ENCODE measurements around the gene LDLRAD3.

LDLRAD3 gene

DNA sequence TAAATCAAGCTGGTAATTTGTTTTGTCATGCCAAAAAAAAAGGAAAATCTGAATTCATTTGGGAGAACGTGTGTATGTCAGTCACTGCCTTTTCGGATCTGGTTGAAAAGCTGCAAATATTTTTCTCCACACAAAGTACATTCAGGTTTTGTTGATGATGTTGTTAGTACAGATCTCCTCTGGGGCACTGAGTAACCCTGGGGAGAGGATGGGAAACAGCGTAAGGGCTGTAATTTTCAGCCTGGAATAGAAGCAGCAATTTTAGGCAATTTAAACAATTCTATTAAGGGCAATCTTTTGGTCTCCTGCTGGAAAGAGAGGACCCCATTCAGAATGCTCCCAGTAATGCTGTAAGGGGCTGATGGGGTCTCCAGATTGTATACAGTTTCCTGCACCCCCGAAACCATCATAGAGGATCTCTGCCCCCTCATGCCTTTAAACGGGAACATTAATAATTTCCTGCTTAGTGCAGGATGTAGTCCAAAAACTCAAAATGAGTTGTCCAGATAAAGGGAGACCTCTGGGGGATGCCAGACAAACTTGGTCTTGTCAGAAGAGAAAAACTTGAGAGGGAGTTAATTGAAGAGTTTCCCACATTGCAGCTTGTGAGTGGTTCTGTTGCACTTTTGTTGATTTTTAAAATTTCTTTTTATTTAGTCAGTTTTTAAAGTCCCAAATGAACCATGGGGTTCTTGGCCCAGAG, 213.1 kb downstream of the LDLRAD3 start:
- Histone ChIP-seq H3K4me1 (ENCODE audit: control insufficient read depth, insufficient read depth, low read length) (peaks cover 2% of the 10 kb centered on the region), H3K4me3 (ENCODE audit: low read depth, low read length) (no peak overlapping the region), H3K9ac (ENCODE audit: low read depth, low read length) (no peak overlapping the region), H3K36me3 (ENCODE audit: control insufficient read depth, insufficient read depth, low read length) (no peaks in the 10 kb centered on the region), H3K27me3 (ENCODE audit: control insufficient read depth, insufficient read depth, low read length) (no peaks in the 10 kb centered on the region), H3K9me3 (ENCODE audit: control insufficient read depth, insufficient read depth, low read length) (no peaks in the 10 kb centered on the region)

DNA sequence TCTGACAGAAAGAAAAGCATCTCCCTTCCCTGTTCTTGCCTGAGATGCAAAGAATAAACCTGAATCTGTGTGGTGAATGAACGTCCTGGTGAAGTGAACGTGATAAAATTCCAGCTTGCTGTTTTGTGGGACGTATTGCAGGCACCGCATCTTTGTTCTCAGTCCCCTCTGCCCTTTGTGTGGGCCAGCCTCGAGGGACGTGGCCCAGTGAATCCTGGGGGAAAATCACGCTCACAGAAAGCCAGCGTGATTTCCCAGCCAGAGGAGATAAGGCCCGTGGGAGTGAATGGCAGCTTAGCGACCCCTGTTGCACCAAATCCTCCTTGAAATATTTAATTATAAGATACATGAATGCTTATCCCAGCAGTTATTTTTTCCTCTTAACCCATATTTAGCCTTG, 216.2 kb downstream of the LDLRAD3 start:
- Histone ChIP-seq H3K9ac (ENCODE audit: low read depth, low read length) (no peak overlapping the region), H3K4me3 (ENCODE audit: low read depth, low read length) (no peak overlapping the region), H3K9me3 (ENCODE audit: control insufficient read depth, insufficient read depth, low read length) (no peaks in the 10 kb centered on the region), H3K27me3 (ENCODE audit: control insufficient read depth, insufficient read depth, low read length) (no peaks in the 10 kb centered on the region), H3K36me3 (ENCODE audit: control insufficient read depth, insufficient read depth, low read length) (no peaks in the 10 kb centered on the region), H3K4me1 (ENCODE audit: control insufficient read depth, insufficient read depth, low read length) (peaks cover 2% of the 10 kb centered on the region)

GRCh38 chr11:36161572-36161971, 217.7 kb downstream of the LDLRAD3 start:
- Histone ChIP-seq H3K36me3 (ENCODE audit: control insufficient read depth, insufficient read depth, low read length) (no peaks in the 10 kb centered on the region), H3K4me3 (ENCODE audit: low read depth, low read length) (no peak overlapping the region), H3K9ac (ENCODE audit: low read depth, low read length) (no peak overlapping the region), H3K4me1 (ENCODE audit: control insufficient read depth, insufficient read depth, low read length) (no peaks in the 10 kb centered on the region), H3K27me3 (ENCODE audit: control insufficient read depth, insufficient read depth, low read length) (no peaks in the 10 kb centered on the region), H3K9me3 (ENCODE audit: control insufficient read depth, insufficient read depth, low read length) (no peaks in the 10 kb centered on the region)

GRCh38 chr11:36162006-36162882, 218.4 kb downstream of the LDLRAD3 start:
- no peaks in the 10 kb centered on the region for H3K9me3 ChIP-seq (ENCODE audit: control insufficient read depth, insufficient read depth, low read length)
- H3K4me3 ChIP-seq (ENCODE audit: low read depth, low read length) = no peak overlapping the region
- H3K4me1 ChIP-seq (ENCODE audit: control insufficient read depth, insufficient read depth, low read length) = no peaks in the 10 kb centered on the region
- no peaks in the 10 kb centered on the region for H3K27me3 ChIP-seq (ENCODE audit: control insufficient read depth, insufficient read depth, low read length)
- H3K9ac ChIP-seq (ENCODE audit: low read depth, low read length) = no peak overlapping the region
- peaks cover under 1% of the 10 kb centered on the region for H3K36me3 ChIP-seq (ENCODE audit: control insufficient read depth, insufficient read depth, low read length)

GRCh38 chr11:36162883-36163434, 219.1 kb downstream of the LDLRAD3 start:
- Histone ChIP-seq H3K9ac (ENCODE audit: low read depth, low read length) (no peak overlapping the region), H3K4me1 (ENCODE audit: control insufficient read depth, insufficient read depth, low read length) (no peaks in the 10 kb centered on the region), H3K9me3 (ENCODE audit: control insufficient read depth, insufficient read depth, low read length) (no peaks in the 10 kb centered on the region), H3K4me3 (ENCODE audit: low read depth, low read length) (no peak overlapping the region), H3K36me3 (ENCODE audit: control insufficient read depth, insufficient read depth, low read length) (peaks cover 3% of the 10 kb centered on the region), H3K27me3 (ENCODE audit: control insufficient read depth, insufficient read depth, low read length) (no peaks in the 10 kb centered on the region)

DNA sequence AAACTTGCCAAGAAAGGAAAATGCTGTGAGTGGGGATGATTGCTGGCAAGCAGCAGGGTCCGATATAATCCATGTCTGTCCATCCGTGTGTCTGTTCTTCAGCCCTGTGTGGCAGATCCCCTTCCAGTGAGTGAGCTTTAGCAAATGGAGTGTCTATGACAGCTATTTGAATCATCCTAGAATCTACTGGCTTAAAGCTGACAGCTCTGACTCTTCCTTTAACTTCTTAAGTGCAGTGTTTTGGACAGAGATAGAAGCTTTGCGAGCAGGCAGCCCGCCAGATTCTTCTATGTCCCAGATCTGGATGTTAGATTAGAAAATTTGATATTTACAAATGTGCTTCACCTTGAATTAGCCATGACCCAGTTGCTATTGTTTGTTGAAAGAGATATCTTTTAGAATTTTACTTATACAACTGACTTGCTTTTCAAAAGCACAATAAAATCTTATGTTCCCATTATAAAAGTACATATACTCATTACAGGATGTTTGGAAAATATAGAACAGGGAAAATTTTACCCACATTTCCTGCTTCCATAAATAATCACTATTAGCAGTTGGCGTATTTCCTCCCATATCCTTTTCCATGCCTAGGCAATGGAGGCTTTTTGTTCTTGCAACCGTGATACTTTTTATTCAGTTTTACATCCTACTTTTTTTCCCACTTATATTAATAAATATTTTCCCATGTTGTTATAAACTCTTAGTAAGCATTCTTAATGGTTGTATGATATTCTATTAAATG, 220.8 kb downstream of the LDLRAD3 start:
- no peaks in the 10 kb centered on the region for H3K9me3 ChIP-seq (ENCODE audit: control insufficient read depth, insufficient read depth, low read length)
- no peaks in the 10 kb centered on the region for H3K27me3 ChIP-seq (ENCODE audit: control insufficient read depth, insufficient read depth, low read length)
- no peak overlapping the region for H3K9ac ChIP-seq (ENCODE audit: low read depth, low read length)
- H3K36me3 ChIP-seq (ENCODE audit: control insufficient read depth, insufficient read depth, low read length) = peaks cover 3% of the 10 kb centered on the region
- H3K4me3 ChIP-seq (ENCODE audit: low read depth, low read length) = no peak overlapping the region
- no peaks in the 10 kb centered on the region for H3K4me1 ChIP-seq (ENCODE audit: control insufficient read depth, insufficient read depth, low read length)

GRCh38 chr11:36165621-36166397, 221.9 kb downstream of the LDLRAD3 start:
- Histone ChIP-seq H3K4me1 (ENCODE audit: control insufficient read depth, insufficient read depth, low read length) (no peaks in the 10 kb centered on the region), H3K4me3 (ENCODE audit: low read depth, low read length) (no peak overlapping the region), H3K9ac (ENCODE audit: low read depth, low read length) (no peak overlapping the region), H3K9me3 (ENCODE audit: control insufficient read depth, insufficient read depth, low read length) (no peaks in the 10 kb centered on the region), H3K36me3 (ENCODE audit: control insufficient read depth, insufficient read depth, low read length) (peaks cover 3% of the 10 kb centered on the region), H3K27me3 (ENCODE audit: control insufficient read depth, insufficient read depth, low read length) (no peaks in the 10 kb centered on the region)

DNA sequence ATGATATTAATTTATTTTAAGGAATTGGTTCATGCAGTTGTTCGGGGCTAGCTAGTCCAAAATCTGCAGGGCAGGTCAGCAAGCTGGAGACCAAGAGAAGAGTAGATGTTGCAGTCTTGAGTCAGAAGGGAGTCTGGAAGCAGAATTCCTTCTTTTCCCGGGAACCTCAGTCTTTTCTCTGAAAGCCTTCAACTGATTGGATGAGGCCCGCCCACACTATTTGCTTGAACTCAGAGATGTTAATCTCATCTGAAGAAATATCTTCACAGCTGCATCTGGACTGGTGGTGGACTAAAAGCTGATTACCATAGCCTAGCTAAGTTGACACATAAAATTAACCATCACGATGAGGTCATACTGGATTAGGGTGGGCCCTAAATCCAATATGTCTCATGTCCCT, 223.2 kb downstream of the LDLRAD3 start:
- no peaks in the 10 kb centered on the region for H3K4me1 ChIP-seq (ENCODE audit: control insufficient read depth, insufficient read depth, low read length)
- no peak overlapping the region for H3K9ac ChIP-seq (ENCODE audit: low read depth, low read length)
- H3K36me3 ChIP-seq (ENCODE audit: control insufficient read depth, insufficient read depth, low read length) = peaks cover 3% of the 10 kb centered on the region
- no peaks in the 10 kb centered on the region for H3K9me3 ChIP-seq (ENCODE audit: control insufficient read depth, insufficient read depth, low read length)
- no peaks in the 10 kb centered on the region for H3K27me3 ChIP-seq (ENCODE audit: control insufficient read depth, insufficient read depth, low read length)
- H3K4me3 ChIP-seq (ENCODE audit: low read depth, low read length) = no peak overlapping the region

DNA sequence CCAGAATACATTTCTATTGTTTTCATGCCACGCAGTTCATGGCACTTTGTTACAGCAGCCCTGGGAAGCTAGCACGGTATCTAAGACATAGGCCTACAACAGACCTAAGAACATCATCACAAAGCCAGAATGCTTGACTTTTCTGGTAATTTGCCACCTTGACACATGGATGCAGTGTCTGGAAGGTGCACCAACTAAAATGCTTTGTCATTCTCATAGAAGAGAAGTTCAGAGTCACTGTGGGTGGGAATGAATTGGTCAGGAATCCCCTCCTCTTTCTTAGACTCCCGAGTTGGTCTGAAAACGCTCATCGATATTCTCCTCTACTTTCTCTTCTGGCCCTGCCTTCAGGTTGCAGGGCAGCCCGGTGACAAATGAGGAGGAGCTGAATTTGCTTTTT, 223.9 kb downstream of the LDLRAD3 start:
- Histone ChIP-seq H3K4me1 (ENCODE audit: control insufficient read depth, insufficient read depth, low read length) (no peaks in the 10 kb centered on the region), H3K36me3 (ENCODE audit: control insufficient read depth, insufficient read depth, low read length) (peaks cover 3% of the 10 kb centered on the region), H3K4me3 (ENCODE audit: low read depth, low read length) (no peak overlapping the region), H3K27me3 (ENCODE audit: control insufficient read depth, insufficient read depth, low read length) (no peaks in the 10 kb centered on the region), H3K9me3 (ENCODE audit: control insufficient read depth, insufficient read depth, low read length) (no peaks in the 10 kb centered on the region), H3K9ac (ENCODE audit: low read depth, low read length) (no peak overlapping the region)

- Histone ChIP-seq H3K9me3 (ENCODE audit: control insufficient read depth, insufficient read depth, low read length) (no peaks in the 10 kb centered on the region), H3K9ac (ENCODE audit: low read depth, low read length) (no peak overlapping the region), H3K4me1 (ENCODE audit: control insufficient read depth, insufficient read depth, low read length) (no peaks in the 10 kb centered on the region), H3K27me3 (ENCODE audit: control insufficient read depth, insufficient read depth, low read length) (no peaks in the 10 kb centered on the region), H3K4me3 (ENCODE audit: low read depth, low read length) (no peak overlapping the region), H3K36me3 (ENCODE audit: control insufficient read depth, insufficient read depth, low read length) (no peaks in the 10 kb centered on the region)
Measured at GRCh38 chr11:36177836-36178235, 234.0 kb downstream of the LDLRAD3 start.
